ENCODE data around the gene CSN2.
A peak's percentile ranks its signal among the peaks of the same experiment; 100 is the strongest.

CSN2 gene

GRCh38 chr4:69965628-69966027 lies at the start of gene CSN2:
Gene CSN2 (minus strand): TSS chr4:69965728. CDS start chr4:69960995, 4,733 bp downstream.
- H3K9me3 Mint-ChIP-seq, result peaks cover 3% of the 10 kb centered on the region
- no peaks in the 10 kb centered on the region for H3K27me3 Mint-ChIP-seq
- no peak within 1 kb of the TSS for H3K4me3 Mint-ChIP-seq
- no peak for ATAC-seq
- no peaks in the 10 kb centered on the region for H3K36me3 Mint-ChIP-seq
- H3K27ac Mint-ChIP-seq, result no peak within 1 kb of the TSS
- H3K4me1 Mint-ChIP-seq, result no peaks in the 10 kb centered on the region

- ATAC-seq, result no peak
- no peaks in the 10 kb centered on the region for H3K4me1 Mint-ChIP-seq
- H3K27ac Mint-ChIP-seq, result no peak overlapping the region
- no peaks in the 10 kb centered on the region for H3K27me3 Mint-ChIP-seq
- H3K36me3 Mint-ChIP-seq, result no peaks in the 10 kb centered on the region
- H3K9me3 Mint-ChIP-seq, result peaks cover 5% of the 10 kb centered on the region
- no peak overlapping the region for H3K4me3 Mint-ChIP-seq
Observed at GRCh38 chr4:70008771-70009170, 43.2 kb upstream of the CSN2 start.

- no peaks in the 10 kb centered on the region for H3K27me3 Mint-ChIP-seq
- no peak overlapping the region for H3K4me3 Mint-ChIP-seq
- peaks cover 3% of the 10 kb centered on the region for H3K9me3 Mint-ChIP-seq
- no peaks in the 10 kb centered on the region for H3K36me3 Mint-ChIP-seq
- no peaks in the 10 kb centered on the region for H3K4me1 Mint-ChIP-seq
- ATAC-seq, result no peak
- no peak overlapping the region for H3K27ac Mint-ChIP-seq
Observed at GRCh38 chr4:70002507-70002906, 37.0 kb upstream of the CSN2 start.

- Mint-ChIP-seq H3K27me3 (no peaks in the 10 kb centered on the region), H3K27ac (no peak overlapping the region)
- ATAC-seq, result no peak
Observed at GRCh38 chr4:70000711-70001110, 35.2 kb upstream of the CSN2 start.

GRCh38 chr4:69999420-69999819 lies 33.9 kb upstream of the CSN2 start:
- peaks cover 3% of the 10 kb centered on the region for H3K9me3 Mint-ChIP-seq
- no peak for ATAC-seq

More at GRCh38 chr4:70000711-70001110, 35.2 kb upstream of the CSN2 start:
- H3K9me3 Mint-ChIP-seq, result peaks cover 3% of the 10 kb centered on the region
- no peaks in the 10 kb centered on the region for H3K4me1 Mint-ChIP-seq
- H3K36me3 Mint-ChIP-seq, result no peaks in the 10 kb centered on the region
- H3K4me3 Mint-ChIP-seq, result no peak overlapping the region

GRCh38 chr4:69995526-69996016 lies 30.0 kb upstream of the CSN2 start, which contains the start of gene STATH:
Gene STATH (plus strand): TSS chr4:69995966. CDS start chr4:69998438, 2,472 bp downstream.
- Mint-ChIP-seq H3K27me3 (no peaks in the 10 kb centered on the region), H3K9me3 (peaks cover 7% of the 10 kb centered on the region), H3K36me3 (no peaks in the 10 kb centered on the region), H3K4me3 (no peak within 1 kb of the TSS), H3K4me1 (no peaks in the 10 kb centered on the region), H3K27ac (no peak within 1 kb of the TSS)
- no peak for ATAC-seq

More at GRCh38 chr4:69999420-69999819, 33.9 kb upstream of the CSN2 start:
- H3K27me3 Mint-ChIP-seq, result no peaks in the 10 kb centered on the region
- no peaks in the 10 kb centered on the region for H3K4me1 Mint-ChIP-seq
- H3K4me3 Mint-ChIP-seq, result no peak overlapping the region
- H3K36me3 Mint-ChIP-seq, result no peaks in the 10 kb centered on the region
- H3K27ac Mint-ChIP-seq, result no peak overlapping the region

GRCh38 chr4:69994782-69995181 lies 29.3 kb upstream of the CSN2 start:
- Mint-ChIP-seq H3K4me1 (no peaks in the 10 kb centered on the region), H3K4me3 (no peak overlapping the region), H3K36me3 (no peaks in the 10 kb centered on the region), H3K27ac (no peak overlapping the region), H3K9me3 (peaks cover 7% of the 10 kb centered on the region), H3K27me3 (no peaks in the 10 kb centered on the region)
- ATAC-seq, result no peak

GRCh38 chr4:69991016-69991415 lies 25.5 kb upstream of the CSN2 start:
- Mint-ChIP-seq H3K27ac (no peak overlapping the region), H3K27me3 (no peaks in the 10 kb centered on the region), H3K9me3 (peaks cover 3% of the 10 kb centered on the region), H3K4me1 (no peaks in the 10 kb centered on the region), H3K36me3 (no peaks in the 10 kb centered on the region), H3K4me3 (no peak overlapping the region)
- no peak for ATAC-seq

- no peaks in the 10 kb centered on the region for H3K9me3 Mint-ChIP-seq
- H3K27me3 Mint-ChIP-seq, result no peaks in the 10 kb centered on the region
- ATAC-seq, result no peak
- H3K36me3 Mint-ChIP-seq, result no peaks in the 10 kb centered on the region
- H3K4me3 Mint-ChIP-seq, result no peak overlapping the region
- no peaks in the 10 kb centered on the region for H3K4me1 Mint-ChIP-seq
- no peak overlapping the region for H3K27ac Mint-ChIP-seq
Observed at GRCh38 chr4:69986663-69987062, 21.1 kb upstream of the CSN2 start.

GRCh38 chr4:69984030-69984443 lies 18.5 kb upstream of the CSN2 start:
- H3K4me1 Mint-ChIP-seq, result no peaks in the 10 kb centered on the region
- peak; percentile 41 for ATAC-seq
- no peak overlapping the region for H3K27ac Mint-ChIP-seq
- no peaks in the 10 kb centered on the region for H3K9me3 Mint-ChIP-seq
- H3K36me3 Mint-ChIP-seq, result no peaks in the 10 kb centered on the region
- no peaks in the 10 kb centered on the region for H3K27me3 Mint-ChIP-seq
- no peak overlapping the region for H3K4me3 Mint-ChIP-seq

- no peaks in the 10 kb centered on the region for H3K36me3 Mint-ChIP-seq
- no peaks in the 10 kb centered on the region for H3K4me1 Mint-ChIP-seq
- no peak overlapping the region for H3K27ac Mint-ChIP-seq
- H3K4me3 Mint-ChIP-seq, result no peak overlapping the region
- no peaks in the 10 kb centered on the region for H3K27me3 Mint-ChIP-seq
- no peak for ATAC-seq
- H3K9me3 Mint-ChIP-seq, result no peaks in the 10 kb centered on the region
Observed at GRCh38 chr4:69977582-69977981, 12.1 kb upstream of the CSN2 start.

GRCh38 chr4:69974631-69975030 lies 9.1 kb upstream of the CSN2 start:
- no peak overlapping the region for H3K4me3 Mint-ChIP-seq
- H3K27ac Mint-ChIP-seq, result no peak overlapping the region
- no peaks in the 10 kb centered on the region for H3K27me3 Mint-ChIP-seq
- ATAC-seq, result no peak
- no peaks in the 10 kb centered on the region for H3K4me1 Mint-ChIP-seq
- no peaks in the 10 kb centered on the region for H3K9me3 Mint-ChIP-seq
- no peaks in the 10 kb centered on the region for H3K36me3 Mint-ChIP-seq

GRCh38 chr4:69970071-69970470 lies 4.5 kb upstream of the CSN2 start:
- Mint-ChIP-seq H3K36me3 (no peaks in the 10 kb centered on the region), H3K27me3 (no peaks in the 10 kb centered on the region), H3K9me3 (peaks cover 3% of the 10 kb centered on the region), H3K4me1 (no peaks in the 10 kb centered on the region), H3K4me3 (no peak overlapping the region), H3K27ac (no peak overlapping the region)
- no peak for ATAC-seq

- no peaks in the 10 kb centered on the region for H3K36me3 Mint-ChIP-seq
- H3K27me3 Mint-ChIP-seq, result no peaks in the 10 kb centered on the region
- ATAC-seq, result peak; percentile 39
- no peak overlapping the region for H3K27ac Mint-ChIP-seq
- H3K4me1 Mint-ChIP-seq, result no peaks in the 10 kb centered on the region
- no peak overlapping the region for H3K4me3 Mint-ChIP-seq
- H3K9me3 Mint-ChIP-seq, result no peaks in the 10 kb centered on the region
Observed at GRCh38 chr4:69957209-69957608, 8.3 kb downstream of the CSN2 start.

GRCh38 chr4:69951602-69952001 lies 13.9 kb downstream of the CSN2 start:
- Mint-ChIP-seq H3K9me3 (no peaks in the 10 kb centered on the region), H3K4me3 (no peak overlapping the region), H3K36me3 (no peaks in the 10 kb centered on the region), H3K27me3 (no peaks in the 10 kb centered on the region), H3K27ac (no peak overlapping the region), H3K4me1 (no peaks in the 10 kb centered on the region)
- ATAC-seq, result no peak

- H3K9me3 Mint-ChIP-seq, result no peaks in the 10 kb centered on the region
- no peak for ATAC-seq
- no peak overlapping the region for H3K4me3 Mint-ChIP-seq
- H3K36me3 Mint-ChIP-seq, result no peaks in the 10 kb centered on the region
- no peaks in the 10 kb centered on the region for H3K4me1 Mint-ChIP-seq
- H3K27ac Mint-ChIP-seq, result no peak overlapping the region
- H3K27me3 Mint-ChIP-seq, result no peaks in the 10 kb centered on the region
Observed at GRCh38 chr4:69936566-69936965, 29.0 kb downstream of the CSN2 start.

- H3K4me3 Mint-ChIP-seq, result no peak overlapping the region
- H3K27me3 Mint-ChIP-seq, result no peaks in the 10 kb centered on the region
- no peaks in the 10 kb centered on the region for H3K36me3 Mint-ChIP-seq
- no peak for ATAC-seq
- H3K4me1 Mint-ChIP-seq, result no peaks in the 10 kb centered on the region
- no peak overlapping the region for H3K27ac Mint-ChIP-seq
- H3K9me3 Mint-ChIP-seq, result no peaks in the 10 kb centered on the region
Observed at GRCh38 chr4:69934150-69934549, 31.4 kb downstream of the CSN2 start.

All from stimulated activated memory B cell treated with anti-CD40 and anti-IgM and Interleukin-4, amounts not matched to agents 10 μg/mL and 1 μg/mL and 100 μg/mL, for 72 hours (primary cell).